HG03103 (cell line): Measurements from ENCODE around the gene MID2.
"Not testable (repeated sequence)": the region's sequence is repeated elsewhere in the genome, so short reads cannot be mapped to it uniquely, and the experiment has no call there.

Experiments
- ATAC-seq: cut with Tn5 transposase; IDR thresholded peaks from one replicate; pipeline ENCODE4 v1.9.1; 2021; ENCODE audit warnings: low read depth; ENCODE audit not compliant: unreplicated experiment

Gene MID2

GRCh38 chrX:107940095-107940494 is 114.4 kb downstream of the MID2 start:
- ATAC-seq: no peak

GRCh38 chrX:107955337-107955736 is 129.7 kb downstream of the MID2 start:
- not testable (repeated sequence) for ATAC-seq

DNA sequence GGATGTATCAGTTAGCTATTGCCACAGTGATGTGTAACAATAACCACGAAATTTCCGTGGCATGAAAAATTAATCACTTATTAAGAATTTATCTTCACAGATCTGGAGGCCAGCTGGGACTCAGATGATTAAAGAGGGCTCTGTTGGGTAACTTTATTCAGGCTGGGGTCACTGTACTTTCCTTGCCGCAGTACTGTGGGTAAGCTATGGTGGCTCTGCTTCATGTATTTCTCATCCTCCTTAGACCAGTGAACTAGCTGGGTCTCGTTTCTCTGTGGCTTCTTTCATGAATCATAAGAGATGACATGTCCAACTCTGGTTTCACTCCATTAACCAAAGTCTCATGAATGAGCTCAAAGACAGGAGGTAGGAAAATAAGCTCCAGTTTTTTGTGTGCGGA is 143.0 kb downstream of the MID2 start:
- no peak for ATAC-seq

DNA sequence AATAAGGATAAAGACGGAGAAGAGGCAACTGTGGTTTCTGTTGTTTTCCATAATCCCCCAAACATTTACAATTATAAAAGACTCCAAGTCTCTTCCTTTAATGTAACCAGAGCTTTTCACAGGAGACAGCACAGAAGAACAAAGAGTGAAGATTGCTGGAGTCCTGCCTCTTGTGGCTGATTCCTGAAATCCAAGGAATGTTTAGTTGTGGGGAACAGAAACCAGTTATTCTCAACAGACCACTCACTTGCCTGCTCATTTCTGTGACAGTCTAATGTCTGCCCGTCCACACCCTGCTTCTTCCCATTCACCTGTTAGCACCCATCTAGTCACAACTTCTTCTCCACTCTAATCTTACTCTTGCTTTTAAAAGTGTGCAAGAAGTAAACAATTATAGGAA is 144.4 kb downstream of the MID2 start:
- ATAC-seq: no peak

- ATAC-seq: no peak
These were observed 146.0 kb downstream of the MID2 start for GRCh38 chrX:107971636-107972035.
